Endothelial cell of umbilical vein (primary cell): ENCODE data around the gene CELA3B. TPM values are rescaled to one million over a fixed set of nuclear protein-coding genes. Genes with fewer than 3 reads are reported as not detected.
A peak's percentile ranks its signal among the peaks of the same experiment; 100 is the strongest.
"Not testable (repeated sequence)": the region's sequence is repeated elsewhere in the genome, so short reads cannot be mapped to it uniquely, and the experiment has no call there.

ENCODE experiments used
- BruUV-seq: library from RNA; stranded (reverse); fragments of 400-500 nt; replicated peaks from 2 replicates; lab custom pipeline; 2021; lab: Mats Ljungman, UMichigan
- CTCF ChIA-PET: fragments of 300-600, 350-600 bp; sonication (Branson Sonifier 250); formaldehyde crosslinking; loops from one replicate; lab custom pipeline; 2021; ENCODE audit warnings: antibody characterized with exemption, inconsistent platforms; lab: Charles Lee
- POLR2A ChIA-PET: fragments of 300-600, 350-600 bp; sonication (Branson Sonifier 250); formaldehyde crosslinking; loops from one replicate; lab custom pipeline; 2021; ENCODE audit warnings: antibody characterized with exemption, inconsistent platforms; lab: Charles Lee
- DNase-seq: peaks from one replicate; pipeline ENCODE4 v3.0.0-alpha.2; 2011; ENCODE audit warnings: low read depth, low spot score
- FAIRE-seq: peaks from 2 replicates; lab custom pipeline; 2011; peaks lifted over from hg19 to GRCh38; lab: Jason Lieb, UNC
- H2AFZ ChIP-seq: 2 replicates; pipeline ENCODE4 v1.6.0; 2012; ENCODE audit warnings: low read depth, low read length, control low read depth, inconsistent platforms
- H3K27ac ChIP-seq: 2 replicates; pipeline ENCODE4 v1.5.1; 2011; ENCODE audit warnings: low read depth, mild to moderate bottlenecking, control low read depth, low read length, moderate library complexity; ENCODE audit not compliant: insufficient read depth
- H3K27me3 ChIP-seq, 2 experiments: 2 replicates each; pipeline versions ENCODE4 v1.6.0 to v1.6.1; 2011; ENCODE audit warnings: low read length in 2 of 2, mixed read lengths in 1 of 2; ENCODE audit not compliant: control insufficient read depth in 2 of 2, insufficient read depth in 2 of 2
- H3K36me3 ChIP-seq, 2 experiments: 2 replicates in 1 of 2; 3 replicates in 1 of 2; pipeline ENCODE4 v1.5.1; 2011; ENCODE audit warnings: low read length in 2 of 2, mild to moderate bottlenecking in 1 of 2, moderate library complexity in 1 of 2; ENCODE audit not compliant: control insufficient read depth in 2 of 2, insufficient read depth in 2 of 2; ENCODE audit errors: extremely low read depth in 1 of 2
- H3K4me1 ChIP-seq: 3 replicates; pipeline ENCODE4 v1.5.1; 2011; ENCODE audit warnings: mild to moderate bottlenecking, low read length; ENCODE audit not compliant: control insufficient read depth, insufficient read depth; ENCODE audit errors: extremely low read depth
- H3K4me2 ChIP-seq: 2 replicates; pipeline ENCODE4 v1.6.1; 2011; ENCODE audit warnings: low read length, control low read depth, mixed read lengths; ENCODE audit not compliant: insufficient read depth
- H3K4me3 ChIP-seq, 3 experiments: fragments of 200-600 bp in 1 of 3; sonication (generic), shearing (Covaris generic) in 1 of 3; replicated peaks in 1 of 3; 2 replicates each; pipeline ENCODE4 v1.5.1; 2011 to 2016; ENCODE audit warnings: control low read depth in 3 of 3, low read length in 3 of 3, mild to moderate bottlenecking in 2 of 3, inconsistent platforms in 1 of 3, low read depth in 1 of 3, moderate library complexity in 1 of 3; ENCODE audit not compliant: insufficient read depth in 1 of 3
- H3K79me2 ChIP-seq: 2 replicates; pipeline ENCODE4 v1.6.0; 2012; ENCODE audit warnings: low read length, inconsistent platforms; ENCODE audit not compliant: control insufficient read depth, insufficient read depth
- H3K9ac ChIP-seq: replicated peaks from 2 replicates; pipeline ENCODE3; 2011; ENCODE audit warnings: low read length, control low read depth; ENCODE audit not compliant: insufficient read depth; ENCODE audit errors: extremely low read depth
- H3K9me1 ChIP-seq: replicated peaks from 3 replicates; pipeline ENCODE4 v1.6.0; 2011; ENCODE audit warnings: mild to moderate bottlenecking, low read length; ENCODE audit not compliant: control insufficient read depth, insufficient read depth; ENCODE audit errors: extremely low read depth
- H3K9me3 ChIP-seq: replicated peaks from 2 replicates; pipeline ENCODE4 v1.5.1; 2012; ENCODE audit warnings: low read length, inconsistent platforms; ENCODE audit not compliant: control insufficient read depth, insufficient read depth
- H4K20me1 ChIP-seq: replicated peaks from 2 replicates; pipeline ENCODE3; 2011; ENCODE audit warnings: mild to moderate bottlenecking, low read length; ENCODE audit not compliant: control insufficient read depth, insufficient read depth; ENCODE audit errors: extremely low read depth
- dilution Hi-C: fragments of 300-500 bp; cut with MboI; formaldehyde crosslinking; loops from one replicate; pipeline ENCODE4 v1.15.0; 2019; ENCODE audit warnings: low sequenced_read_pairs; ENCODE audit not compliant: extremely low pct_ligation_motif_present
- intact Hi-C: fragments of 100-400 bp; cut with micrococcal nuclease; formaldehyde crosslinking; loops from one replicate; pipeline ENCODE4 v1.10.0; 2022
- polyA plus RNA-seq, 4 experiments: library from polyadenylated mRNA; depleted of rRNA in 3 of 4; stranded (reverse) in 3 of 4; unstranded in 1 of 4; fragments of >200 nt; gene quantifications; 2 replicates each; pipeline versions ENCODE4 v1.2.1 to v1.2.3, GENCODE V29; 2011 to 2012; ENCODE audit warnings: missing spikeins in 1 of 4
- total RNA-seq: library from RNA; stranded (reverse); gene quantifications from 2 replicates; pipeline ENCODE4 v1.2.3, GENCODE V29; 2021

The CELA3B gene
- total and polyA plus RNA-seq, 2 donors (not counting 3 experiments of a cell fraction or from before 2014, with no cell fraction given), result 0.32 TPM; not detected in 1

DNA sequence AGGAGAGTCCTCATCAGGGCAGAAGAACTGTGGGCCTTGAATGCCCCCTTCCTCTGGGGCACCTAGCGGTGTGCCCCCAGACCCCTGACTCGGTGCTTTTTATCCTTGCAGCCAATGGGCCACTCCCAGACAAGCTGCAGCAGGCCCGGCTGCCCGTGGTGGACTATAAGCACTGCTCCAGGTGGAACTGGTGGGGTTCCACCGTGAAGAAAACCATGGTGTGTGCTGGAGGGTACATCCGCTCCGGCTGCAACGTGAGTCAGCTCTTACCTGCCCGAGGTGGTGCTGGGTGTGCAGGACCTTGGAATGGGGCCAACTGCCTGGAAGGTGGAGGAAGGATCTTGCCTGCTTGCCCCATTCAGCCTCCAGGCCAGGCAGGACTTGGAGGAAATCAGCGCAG lies 30.4 kb downstream of the CELA3B start:
- H4K20me1 ChIP-seq, H2AFZ ChIP-seq, H3K79me2 ChIP-seq, intact Hi-C loops, H3K4me2 ChIP-seq, H3K9ac ChIP-seq, DNase-seq, CTCF ChIA-PET, POLR2A ChIA-PET, H3K36me3 ChIP-seq, H3K4me1 ChIP-seq, H3K27ac ChIP-seq, H3K9me1 ChIP-seq, H3K27me3 ChIP-seq, dilution Hi-C loops, H3K4me3 ChIP-seq, H3K9me3 ChIP-seq, BruUV-seq: not testable (repeated sequence)
- FAIRE-seq, result peak; percentile 62

DNA sequence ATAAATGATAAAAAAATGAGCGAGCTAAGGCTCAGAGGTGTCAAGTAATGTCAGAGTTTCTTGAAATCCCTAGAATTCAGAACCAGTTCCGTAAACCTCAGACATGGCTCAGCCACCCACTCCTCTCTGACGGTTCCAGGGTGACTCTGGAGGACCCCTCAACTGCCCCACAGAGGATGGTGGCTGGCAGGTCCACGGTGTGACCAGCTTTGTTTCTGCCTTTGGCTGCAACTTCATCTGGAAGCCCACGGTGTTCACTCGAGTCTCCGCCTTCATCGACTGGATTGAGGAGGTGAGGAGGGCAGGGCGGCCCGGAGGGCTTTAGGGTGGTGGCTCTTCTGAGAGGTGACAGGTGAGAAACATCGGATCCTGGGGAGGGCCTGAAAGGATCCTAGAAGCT lies 32.7 kb downstream of the CELA3B start:
- dilution Hi-C loops, BruUV-seq: not testable (repeated sequence)

DNA sequence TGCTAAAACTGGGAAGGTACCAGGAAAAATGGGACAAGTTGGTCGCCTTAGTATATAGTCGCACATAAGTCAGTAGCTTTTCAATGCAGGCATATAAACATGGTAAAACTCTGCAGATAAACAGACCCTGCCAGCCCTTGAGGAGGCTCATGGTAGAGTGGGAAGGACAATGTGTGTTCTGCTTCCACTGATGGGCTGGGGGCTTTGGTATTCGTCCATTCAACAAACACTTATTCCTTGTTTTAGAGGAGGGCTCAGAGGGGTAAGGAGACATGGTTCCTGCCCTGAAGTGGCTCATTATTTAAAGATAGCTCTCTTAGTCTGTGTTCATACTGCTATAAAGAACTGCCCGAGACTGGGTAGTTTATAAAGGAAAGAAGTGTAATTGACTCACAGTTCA lies 35.9 kb downstream of the CELA3B start:
- H3K27me3 ChIP-seq, H3K36me3 ChIP-seq, H3K27ac ChIP-seq, H3K4me2 ChIP-seq, intact Hi-C loops, dilution Hi-C loops, H3K9me3 ChIP-seq, H3K9me1 ChIP-seq, CTCF ChIA-PET, H3K4me1 ChIP-seq, H2AFZ ChIP-seq, POLR2A ChIA-PET, H3K9ac ChIP-seq, BruUV-seq, H3K4me3 ChIP-seq, H3K79me2 ChIP-seq, H4K20me1 ChIP-seq, DNase-seq: not testable (repeated sequence)
- FAIRE-seq, result peak; percentile 26

More for the DNA sequence above, 32.7 kb downstream of the CELA3B start:
- H3K4me2 ChIP-seq, CTCF ChIA-PET, H3K4me1 ChIP-seq, H3K9ac ChIP-seq, H3K9me3 ChIP-seq, H3K27me3 ChIP-seq, H3K79me2 ChIP-seq, intact Hi-C loops, H3K4me3 ChIP-seq, FAIRE-seq, DNase-seq, H3K36me3 ChIP-seq, H3K27ac ChIP-seq, POLR2A ChIA-PET, H4K20me1 ChIP-seq, H3K9me1 ChIP-seq, H2AFZ ChIP-seq: not testable (repeated sequence)

DNA sequence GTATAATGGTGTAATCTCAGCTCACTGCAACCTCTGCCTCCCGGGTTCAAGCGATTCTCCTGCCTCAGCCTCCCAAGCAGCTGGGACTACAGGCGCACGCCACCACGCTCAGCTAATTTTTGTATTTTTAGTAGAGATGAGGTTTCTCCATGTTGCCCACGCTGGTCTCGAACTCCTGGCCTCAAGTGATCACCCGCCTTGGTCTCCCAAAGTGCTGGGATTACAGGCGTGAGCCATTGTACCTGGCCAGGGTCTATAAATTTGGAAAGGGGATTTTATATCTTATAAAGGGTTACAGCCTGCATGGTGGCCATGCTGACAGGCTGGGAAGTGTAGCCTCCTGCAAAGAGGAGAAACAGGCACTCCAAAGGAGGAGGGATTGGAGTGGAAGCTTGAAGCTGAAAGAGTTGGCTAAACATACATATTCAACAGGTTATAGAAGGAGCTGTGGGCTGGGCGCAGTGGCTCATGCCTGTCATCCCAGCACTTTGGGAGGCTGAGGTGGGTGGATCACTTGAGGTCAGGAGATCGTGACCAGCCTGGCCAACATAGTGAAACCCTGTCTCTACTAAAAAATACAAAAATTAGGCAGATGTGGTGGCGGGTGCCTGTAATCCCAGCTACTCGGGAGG lies 37.9 kb downstream of the CELA3B start:
- H3K4me2 ChIP-seq, H3K36me3 ChIP-seq, BruUV-seq, intact Hi-C loops, dilution Hi-C loops, H3K27me3 ChIP-seq, H3K79me2 ChIP-seq, H3K9me1 ChIP-seq, FAIRE-seq, DNase-seq, POLR2A ChIA-PET, H3K4me3 ChIP-seq, H4K20me1 ChIP-seq, H3K9ac ChIP-seq, H3K27ac ChIP-seq, H2AFZ ChIP-seq, H3K9me3 ChIP-seq: not testable (repeated sequence)
- H3K4me1 ChIP-seq, result peaks cover 14% of the 10 kb centered on the region
- CTCF ChIA-PET, result interaction anchor here (1.5 kb wide), 2 partner anchors 9 to 23 kb away, joined by 3 to 5 read pairs; no protein-coding TSS in a partner anchor
